ENCODE data around the gene CCDC171. TPM values are rescaled to one million over a fixed set of nuclear protein-coding genes. Genes with fewer than 3 reads are reported as not detected.

CCDC171 gene
- total RNA-seq, 1 donor from 2014 or later, result 1.2 TPM

- TF ChIP-seq EZH2 (IDR thresholded peaks at IDR 0.05; ENCODE audit: insufficient read depth, low read length) (no peak), CTCF (IDR thresholded peaks at IDR 0.05; ENCODE audit: insufficient read depth, low read depth, low read length) (no peak)
- Histone ChIP-seq H4K20me1 (ENCODE audit: insufficient read depth, low read length) (no peaks in the 10 kb centered on the region), H2AFZ (ENCODE audit: low read depth, low read length) (no peak overlapping the region), H3K27ac (ENCODE audit: low read depth, low read length) (no peak overlapping the region), H3K4me3 (ENCODE audit: insufficient read depth, low read depth, low read length) (no peak overlapping the region), H3K36me3 (ENCODE audit: insufficient read depth, low read length) (no peaks in the 10 kb centered on the region), H3K27me3 (ENCODE audit: insufficient read depth, low read length) (no peaks in the 10 kb centered on the region), H3K9me3 (ENCODE audit: insufficient read depth, low read depth, low read length) (peaks cover 4% of the 10 kb centered on the region), H3K79me2 (ENCODE audit: insufficient read depth, low read length) (no peaks in the 10 kb centered on the region), H3K9ac (ENCODE audit: low read length) (no peak overlapping the region), H3K4me2 (ENCODE audit: low read length) (no peak overlapping the region), H3K4me1 (ENCODE audit: insufficient read depth, low read length) (no peaks in the 10 kb centered on the region)
- no peak overlapping the region for H3K4me3 Mint-ChIP-seq (ENCODE audit: unreplicated experiment)
- H3K4me1 Mint-ChIP-seq (ENCODE audit: low read depth, unreplicated experiment), result no peaks in the 10 kb centered on the region
- no peaks in the 10 kb centered on the region for H3K36me3 Mint-ChIP-seq (ENCODE audit: low read depth, unreplicated experiment)
- no peak for FAIRE-seq
- no peak overlapping the region for H3K27ac Mint-ChIP-seq (ENCODE audit: unreplicated experiment)
- no peaks in the 10 kb centered on the region for H3K27me3 Mint-ChIP-seq (ENCODE audit: low read depth, unreplicated experiment)
- peak; percentile 54 for DNase-seq (ENCODE audit: low read depth)
- H3K9me3 Mint-ChIP-seq (ENCODE audit: unreplicated experiment), result peaks cover 6% of the 10 kb centered on the region
These were observed 374.3 kb downstream of the CCDC171 start for GRCh38 chr9:15927161-15927560.

GRCh38 chr9:15935661-15936305, 382.9 kb downstream of the CCDC171 start:
- Mint-ChIP-seq H3K27ac (ENCODE audit: unreplicated experiment) (no peak overlapping the region), H3K27me3 (ENCODE audit: low read depth, unreplicated experiment) (no peaks in the 10 kb centered on the region), H3K4me1 (ENCODE audit: low read depth, unreplicated experiment) (no peaks in the 10 kb centered on the region), H3K4me3 (ENCODE audit: unreplicated experiment) (no peak overlapping the region), H3K9me3 (ENCODE audit: unreplicated experiment) (peaks cover 6% of the 10 kb centered on the region), H3K36me3 (ENCODE audit: low read depth, unreplicated experiment) (no peaks in the 10 kb centered on the region)
- H3K4me2 ChIP-seq (ENCODE audit: low read length), result peak overlapping the region; percentile 39
- H3K4me1 ChIP-seq (ENCODE audit: insufficient read depth, low read length), result peaks cover 10% of the 10 kb centered on the region
- H3K27me3 ChIP-seq (ENCODE audit: insufficient read depth, low read length), result no peaks in the 10 kb centered on the region
- no peaks in the 10 kb centered on the region for H3K36me3 ChIP-seq (ENCODE audit: insufficient read depth, low read length)
- no peak overlapping the region for H3K4me3 ChIP-seq (ENCODE audit: insufficient read depth, low read depth, low read length)
- FAIRE-seq, result no peak
- TF ChIP-seq CTCF (IDR thresholded peaks at IDR 0.05; ENCODE audit: insufficient read depth, low read depth, low read length) (no peak), EZH2 (IDR thresholded peaks at IDR 0.05; ENCODE audit: insufficient read depth, low read length) (no peak)
- peak overlapping the region; percentile 21 for H3K27ac ChIP-seq (ENCODE audit: low read depth, low read length)
- H3K9me3 ChIP-seq (ENCODE audit: insufficient read depth, low read depth, low read length), result peaks cover 4% of the 10 kb centered on the region
- no peaks in the 10 kb centered on the region for H3K79me2 ChIP-seq (ENCODE audit: insufficient read depth, low read length)
- no peak overlapping the region for H3K9ac ChIP-seq (ENCODE audit: low read length)
- DNase-seq (ENCODE audit: low read depth), result peak; percentile 4
- H2AFZ ChIP-seq (ENCODE audit: low read depth, low read length), result peak overlapping the region; percentile 15
- no peaks in the 10 kb centered on the region for H4K20me1 ChIP-seq (ENCODE audit: insufficient read depth, low read length)

- Mint-ChIP-seq H3K36me3 (ENCODE audit: low read depth, unreplicated experiment) (no peaks in the 10 kb centered on the region), H3K9me3 (ENCODE audit: unreplicated experiment) (peaks cover 5% of the 10 kb centered on the region), H3K4me3 (ENCODE audit: unreplicated experiment) (no peak overlapping the region), H3K27ac (ENCODE audit: unreplicated experiment) (no peak overlapping the region), H3K4me1 (ENCODE audit: low read depth, unreplicated experiment) (no peaks in the 10 kb centered on the region), H3K27me3 (ENCODE audit: low read depth, unreplicated experiment) (no peaks in the 10 kb centered on the region)
- DNase-seq (ENCODE audit: low read depth) (peak; percentile 81), FAIRE-seq (peak; percentile 68)
- Histone ChIP-seq H3K36me3 (ENCODE audit: insufficient read depth, low read length) (no peaks in the 10 kb centered on the region), H3K4me2 (ENCODE audit: low read length) (peak overlapping the region; percentile 39), H3K9me3 (ENCODE audit: insufficient read depth, low read depth, low read length) (peaks cover 4% of the 10 kb centered on the region), H3K4me1 (ENCODE audit: insufficient read depth, low read length) (peaks cover 10% of the 10 kb centered on the region), H3K9ac (ENCODE audit: low read length) (no peak overlapping the region), H3K27ac (ENCODE audit: low read depth, low read length) (peak overlapping the region; percentile 1), H3K27me3 (ENCODE audit: insufficient read depth, low read length) (no peaks in the 10 kb centered on the region), H4K20me1 (ENCODE audit: insufficient read depth, low read length) (no peaks in the 10 kb centered on the region), H3K79me2 (ENCODE audit: insufficient read depth, low read length) (no peaks in the 10 kb centered on the region), H2AFZ (ENCODE audit: low read depth, low read length) (peak overlapping the region; percentile 50), H3K4me3 (ENCODE audit: insufficient read depth, low read depth, low read length) (no peak overlapping the region)
- no peak for TF ChIP-seq CTCF (IDR thresholded peaks at IDR 0.05; ENCODE audit: insufficient read depth, low read depth, low read length)
- TF ChIP-seq EZH2 (IDR thresholded peaks at IDR 0.05; ENCODE audit: insufficient read depth, low read length), result no peak
These were observed 383.6 kb downstream of the CCDC171 start for GRCh38 chr9:15936306-15936921.

All from astrocyte (in vitro differentiated cells and primary cell).